ENCODE measurements around the gene BACH2. TPM values are rescaled to one million over a fixed set of nuclear protein-coding genes. Genes with fewer than 3 reads are reported as not detected.

The BACH2 gene
- total and polyA plus RNA-seq, 4 donors, result 0.78 to 17.4 (median 3.2) TPM

DNA sequence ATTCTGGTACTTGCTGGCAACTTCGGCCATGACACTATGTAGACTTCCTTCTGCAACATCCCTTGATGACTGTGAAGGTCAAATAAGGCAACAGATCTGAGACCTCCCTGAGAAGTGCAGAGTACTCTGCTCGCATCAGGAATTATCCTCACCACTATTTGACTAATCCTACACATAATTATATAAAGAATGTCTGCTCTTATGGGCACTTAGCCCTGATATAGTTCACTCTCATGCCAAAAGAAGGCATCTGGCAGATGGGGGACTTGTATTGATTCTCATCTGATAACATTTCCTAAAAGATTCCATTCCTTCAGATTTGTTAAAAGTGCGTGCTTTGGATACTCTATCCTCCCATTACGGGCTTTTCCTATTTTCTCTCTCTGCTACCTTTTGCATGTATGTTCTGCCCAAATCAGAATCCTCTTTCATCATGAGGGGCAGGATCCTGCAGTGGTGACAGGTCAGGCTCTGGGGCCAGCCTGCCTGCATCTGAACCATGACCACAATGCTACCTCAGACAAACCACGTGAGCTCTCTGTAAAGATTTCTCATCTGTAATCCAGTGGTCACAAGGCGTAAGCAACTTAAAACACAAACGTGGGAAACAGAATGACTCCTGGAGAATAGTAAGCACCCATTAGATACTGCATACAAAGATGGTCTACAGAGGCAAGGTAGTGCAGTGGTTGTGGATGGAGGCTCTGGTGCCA lies 268.4 kb downstream of the BACH2 start:
- H3K36me3 ChIP-seq (ENCODE audit: control insufficient read depth in 4 of 4, insufficient read depth in 4 of 4, low read length in 4 of 4), result no peaks in the 10 kb centered on the region
- WGBS, 2 donors, result 88 to 91% methylated on average over 7 of the region's 7 CpGs
- peaks cover 0 to 1% (median 0%) of the 10 kb centered on the region in 4 donors for H3K9me3 ChIP-seq (ENCODE audit: control insufficient read depth in 4 of 4, insufficient read depth in 3 of 4, low read length in 3 of 4)
- DNase-seq (no peak), ATAC-seq (ENCODE audit: insufficient read depth, low FRiP score) (no peak)
- H3K27ac ChIP-seq (ENCODE audit: low read depth in 1 of 2, low read length in 1 of 2), result no peak overlapping the region
- no peaks in the 10 kb centered on the region for H3K27me3 ChIP-seq (ENCODE audit: control insufficient read depth in 3 of 3, insufficient read depth in 3 of 3, low read length in 2 of 3)
- no peak for TF ChIP-seq CTCF (IDR thresholded peaks at IDR 0.05; ENCODE audit: control extremely low read depth, extremely low read depth)
- H3K4me1 ChIP-seq (ENCODE audit: control insufficient read depth in 5 of 5, insufficient read depth in 5 of 5, low read length in 5 of 5), result no peaks in the 10 kb centered on the region
- H3K9ac ChIP-seq (ENCODE audit: insufficient read depth in 1 of 2, low read length in 2 of 2), result no peak overlapping the region
- no peak overlapping the region for H3K4me3 ChIP-seq

DNA sequence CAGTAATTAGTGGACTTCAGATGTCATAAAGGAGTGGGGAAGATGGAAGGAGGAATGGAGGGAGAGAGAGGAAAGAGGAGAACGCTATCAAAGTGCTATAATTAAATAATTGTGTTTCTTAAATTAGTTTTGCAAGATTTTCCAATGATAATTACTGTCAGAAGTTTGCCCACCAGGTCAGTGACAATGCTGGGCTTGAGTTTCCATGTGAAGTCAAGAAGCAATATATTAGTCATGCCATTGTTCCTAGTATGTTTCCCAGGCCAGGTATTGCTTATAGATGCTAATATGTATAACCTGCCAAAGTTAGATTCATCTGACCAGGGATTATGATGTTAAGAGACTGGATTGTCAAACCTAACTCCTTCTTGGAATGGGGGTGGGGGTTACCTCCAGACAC lies 270.4 kb downstream of the BACH2 start:
- TF ChIP-seq CTCF (IDR thresholded peaks at IDR 0.05; ENCODE audit: control extremely low read depth, extremely low read depth), result no peak
- H3K27ac ChIP-seq (ENCODE audit: low read depth in 1 of 2, low read length in 1 of 2), result no peak overlapping the region
- H3K27me3 ChIP-seq (ENCODE audit: control insufficient read depth in 3 of 3, insufficient read depth in 3 of 3, low read length in 2 of 3), result no peaks in the 10 kb centered on the region
- H3K9me3 ChIP-seq (ENCODE audit: control insufficient read depth in 4 of 4, insufficient read depth in 3 of 4, low read length in 3 of 4), result peaks cover 0 to 1% (median 0%) of the 10 kb centered on the region in 4 donors
- ATAC-seq (ENCODE audit: insufficient read depth, low FRiP score) (no peak), DNase-seq (no peak)
- H3K9ac ChIP-seq (ENCODE audit: insufficient read depth in 1 of 2, low read length in 2 of 2), result no peak overlapping the region
- WGBS, 2 donors, result 94 to 96% methylated on average over 1 of the region's 1 CpG
- no peaks in the 10 kb centered on the region for H3K36me3 ChIP-seq (ENCODE audit: control insufficient read depth in 4 of 4, insufficient read depth in 4 of 4, low read length in 4 of 4)
- no peak overlapping the region for H3K4me3 ChIP-seq
- H3K4me1 ChIP-seq (ENCODE audit: control insufficient read depth in 5 of 5, insufficient read depth in 5 of 5, low read length in 5 of 5), result no peaks in the 10 kb centered on the region

DNA sequence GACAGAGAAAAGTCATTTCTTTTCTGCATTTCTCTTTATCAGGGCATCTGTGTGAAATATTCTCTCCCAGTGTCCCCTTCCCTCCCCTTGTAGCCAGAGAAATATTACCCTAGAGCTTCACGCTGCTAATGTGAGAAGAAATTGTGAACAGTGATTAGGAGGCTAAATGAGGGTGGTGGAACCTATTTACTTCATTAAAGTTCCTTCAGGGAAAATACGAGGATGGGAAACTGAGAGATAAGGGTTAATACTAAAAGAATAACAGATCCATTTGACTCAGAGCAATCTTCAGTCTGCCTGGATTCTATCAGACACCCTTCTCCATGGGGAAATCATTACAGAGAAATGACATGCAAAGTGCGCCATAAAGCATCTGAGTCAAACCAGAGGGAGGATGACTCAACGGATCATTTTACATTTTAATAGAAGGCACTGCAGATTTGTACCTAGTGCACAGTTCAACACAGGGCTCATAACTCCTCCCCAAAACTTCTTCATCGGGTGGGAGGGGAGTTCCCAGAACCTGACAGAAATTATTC lies 271.1 kb downstream of the BACH2 start:
- no peak for ATAC-seq (ENCODE audit: insufficient read depth, low FRiP score)
- no peak for TF ChIP-seq CTCF (IDR thresholded peaks at IDR 0.05; ENCODE audit: control extremely low read depth, extremely low read depth)
- H3K27ac ChIP-seq (ENCODE audit: low read depth in 1 of 2, low read length in 1 of 2), result no peak overlapping the region
- no peaks in the 10 kb centered on the region for H3K4me1 ChIP-seq (ENCODE audit: control insufficient read depth in 5 of 5, insufficient read depth in 5 of 5, low read length in 5 of 5)
- H3K9ac ChIP-seq (ENCODE audit: insufficient read depth in 1 of 2, low read length in 2 of 2), result no peak overlapping the region
- no peak overlapping the region for H3K4me3 ChIP-seq
- 75 to 91% methylated on average over 5 of the region's 5 CpGs for WGBS, 2 donors
- DNase-seq, result no peak
- no peaks in the 10 kb centered on the region for H3K27me3 ChIP-seq (ENCODE audit: control insufficient read depth in 3 of 3, insufficient read depth in 3 of 3, low read length in 2 of 3)
- peaks cover 0 to 1% (median 0%) of the 10 kb centered on the region in 4 donors for H3K9me3 ChIP-seq (ENCODE audit: control insufficient read depth in 4 of 4, insufficient read depth in 3 of 4, low read length in 3 of 4)
- H3K36me3 ChIP-seq (ENCODE audit: control insufficient read depth in 4 of 4, insufficient read depth in 4 of 4, low read length in 4 of 4), result no peaks in the 10 kb centered on the region
